HFF-Myc (cell line): ENCODE data around the gene CCDC97.

ENCODE experiments used
- DNase-seq: peaks from one replicate; pipeline ENCODE4 v3.0.0-alpha.2; 2011; ENCODE audit warnings: low read depth; ENCODE audit errors: extremely low read depth
- H3K4me3 ChIP-seq: replicated peaks from 2 replicates; pipeline ENCODE4 v1.5.1; 2011; ENCODE audit warnings: low read depth, mild to moderate bottlenecking, control low read depth, low read length
- TF ChIP-seq, protein P1 (sequence below): IDR thresholded peaks from 2 replicates; pipeline ENCODE4 v1.5.1; 2012; ENCODE audit warnings: mild to moderate bottlenecking, low read depth, low read length, control low read depth; ENCODE audit errors: missing control alignments

The CCDC97 gene

GRCh38 chr19:41265395-41266153, 44.4 kb upstream of the CCDC97 start:
- TF ChIP-seq, protein P1, sequence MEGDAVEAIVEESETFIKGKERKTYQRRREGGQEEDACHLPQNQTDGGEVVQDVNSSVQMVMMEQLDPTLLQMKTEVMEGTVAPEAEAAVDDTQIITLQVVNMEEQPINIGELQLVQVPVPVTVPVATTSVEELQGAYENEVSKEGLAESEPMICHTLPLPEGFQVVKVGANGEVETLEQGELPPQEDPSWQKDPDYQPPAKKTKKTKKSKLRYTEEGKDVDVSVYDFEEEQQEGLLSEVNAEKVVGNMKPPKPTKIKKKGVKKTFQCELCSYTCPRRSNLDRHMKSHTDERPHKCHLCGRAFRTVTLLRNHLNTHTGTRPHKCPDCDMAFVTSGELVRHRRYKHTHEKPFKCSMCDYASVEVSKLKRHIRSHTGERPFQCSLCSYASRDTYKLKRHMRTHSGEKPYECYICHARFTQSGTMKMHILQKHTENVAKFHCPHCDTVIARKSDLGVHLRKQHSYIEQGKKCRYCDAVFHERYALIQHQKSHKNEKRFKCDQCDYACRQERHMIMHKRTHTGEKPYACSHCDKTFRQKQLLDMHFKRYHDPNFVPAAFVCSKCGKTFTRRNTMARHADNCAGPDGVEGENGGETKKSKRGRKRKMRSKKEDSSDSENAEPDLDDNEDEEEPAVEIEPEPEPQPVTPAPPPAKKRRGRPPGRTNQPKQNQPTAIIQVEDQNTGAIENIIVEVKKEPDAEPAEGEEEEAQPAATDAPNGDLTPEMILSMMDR: no peak
- peak overlapping the region; percentile 87 for H3K4me3 ChIP-seq
- no peak for DNase-seq

GRCh38 chr19:41269055-41269454, 40.9 kb upstream of the CCDC97 start:
- TF ChIP-seq, protein P1: no peak
- no peak overlapping the region for H3K4me3 ChIP-seq
- no peak for DNase-seq

- DNase-seq: no peak
- TF ChIP-seq, protein P1: no peak
- H3K4me3 ChIP-seq: no peak overlapping the region
Measured at GRCh38 chr19:41269571-41269970, 40.4 kb upstream of the CCDC97 start.

DNA sequence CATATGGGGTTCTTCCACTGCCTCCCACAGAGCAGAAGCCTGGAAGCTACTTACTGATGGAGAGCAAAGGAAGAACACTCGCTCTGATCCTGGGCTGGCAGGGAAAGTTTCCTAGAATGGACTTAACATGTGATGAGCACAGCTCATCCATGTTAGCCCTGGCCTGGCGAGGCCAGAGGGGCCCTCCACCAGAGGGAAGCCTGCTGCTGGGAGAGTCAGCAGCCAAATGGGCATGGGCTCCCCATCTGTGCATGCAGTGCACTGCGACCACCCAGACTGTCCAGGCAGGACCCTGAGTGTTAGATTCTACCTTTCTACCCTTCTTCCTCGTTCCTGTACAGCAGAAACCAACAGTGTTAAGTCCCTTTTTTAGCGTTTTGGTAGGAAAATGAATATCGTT, 36.9 kb upstream of the CCDC97 start:
- no peak for DNase-seq

DNA sequence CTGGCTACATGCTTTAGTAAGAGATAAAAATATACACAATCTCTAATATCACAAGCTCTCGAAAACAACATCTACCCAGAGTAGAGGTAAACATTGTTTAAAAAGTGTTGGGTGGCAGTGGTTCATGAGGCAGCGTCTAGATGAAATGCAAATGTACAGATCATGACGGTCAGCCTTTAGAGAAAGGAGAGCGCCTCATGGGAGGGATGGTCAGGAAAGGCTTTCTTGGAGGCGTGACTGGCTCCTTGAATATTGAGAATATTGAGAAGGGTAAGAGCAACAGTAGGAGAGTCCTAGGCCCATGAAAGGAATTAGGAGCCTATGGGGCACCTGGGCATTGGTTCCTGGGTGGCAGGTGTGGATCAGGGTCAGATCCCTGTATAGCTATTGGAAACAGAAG, 35.2 kb upstream of the CCDC97 start:
- no peak overlapping the region for H3K4me3 ChIP-seq
- TF ChIP-seq, protein P1: no peak
- no peak for DNase-seq

More for the DNA sequence above, 36.9 kb upstream of the CCDC97 start:
- H3K4me3 ChIP-seq: no peak overlapping the region
- TF ChIP-seq, protein P1: no peak

DNA sequence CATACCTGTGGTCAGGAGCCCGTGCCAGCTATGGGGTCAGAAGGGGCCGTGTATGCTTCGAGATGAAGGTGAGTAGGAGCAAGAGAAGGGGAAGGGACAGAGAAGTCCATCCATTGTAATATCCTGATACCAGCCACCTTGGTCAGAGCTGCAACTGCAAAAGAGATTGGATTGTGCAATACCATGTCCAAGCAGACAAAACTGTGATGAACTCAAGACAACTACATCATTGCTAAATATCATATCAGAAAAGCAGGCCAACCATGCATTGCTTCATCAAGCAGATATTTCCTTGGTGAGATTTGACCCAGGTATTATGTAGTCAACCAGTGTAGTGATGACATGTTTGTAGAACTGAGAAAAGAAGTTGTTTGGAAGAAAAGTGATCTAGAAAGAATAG, 33.7 kb upstream of the CCDC97 start:
- no peak overlapping the region for H3K4me3 ChIP-seq
- TF ChIP-seq, protein P1: no peak
- no peak for DNase-seq

DNA sequence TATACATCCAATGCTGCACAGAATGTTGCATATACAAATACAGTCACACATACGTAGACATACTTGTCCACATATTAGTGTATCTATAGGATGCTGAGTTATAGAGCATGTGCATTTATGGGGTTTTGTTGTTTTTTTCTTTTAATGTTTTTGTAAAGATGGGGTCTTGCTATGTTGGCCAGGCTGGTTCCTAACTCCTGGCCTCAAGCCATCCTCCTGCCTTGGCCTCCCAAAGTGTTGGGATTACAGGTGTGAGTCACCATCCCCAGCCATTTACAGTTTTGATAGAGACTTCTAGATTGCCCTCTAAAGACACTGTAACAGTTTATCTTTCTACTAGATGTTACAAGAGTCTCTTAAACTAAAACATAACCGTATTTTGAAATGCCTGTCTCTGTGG, 31.5 kb upstream of the CCDC97 start:
- DNase-seq: no peak
- no peak overlapping the region for H3K4me3 ChIP-seq
- TF ChIP-seq, protein P1: no peak
